Amygdala (tissue), 56 donors: ENCODE data around the gene CLSTN2.

ENCODE experiments used
- DNase-seq, 56 donors: peaks; one replicate each; lab custom pipeline; 2025; lab: John Stamatoyannopoulos, UW

CLSTN2 gene

DNA sequence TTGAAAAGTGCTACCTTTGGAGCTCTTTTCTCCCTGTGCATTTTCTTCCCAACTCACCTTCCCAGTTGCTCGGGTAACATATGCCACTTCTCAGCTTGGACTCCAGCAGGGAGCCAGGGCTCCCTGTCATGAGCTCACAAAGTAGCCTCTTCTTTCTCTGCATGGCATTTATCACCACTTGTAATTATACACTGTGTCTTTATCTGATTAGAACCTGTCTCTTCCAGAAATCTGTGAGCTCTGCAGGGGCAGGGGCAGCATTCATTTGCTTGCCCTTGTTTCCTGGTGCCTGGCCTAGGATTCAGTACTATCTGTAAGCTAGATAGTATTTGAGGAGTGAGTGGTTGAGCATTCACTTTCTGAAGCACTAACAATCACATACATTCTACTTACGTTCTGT, 100.9 kb downstream of the CLSTN2 start:
- DNase-seq, result no peak

DNA sequence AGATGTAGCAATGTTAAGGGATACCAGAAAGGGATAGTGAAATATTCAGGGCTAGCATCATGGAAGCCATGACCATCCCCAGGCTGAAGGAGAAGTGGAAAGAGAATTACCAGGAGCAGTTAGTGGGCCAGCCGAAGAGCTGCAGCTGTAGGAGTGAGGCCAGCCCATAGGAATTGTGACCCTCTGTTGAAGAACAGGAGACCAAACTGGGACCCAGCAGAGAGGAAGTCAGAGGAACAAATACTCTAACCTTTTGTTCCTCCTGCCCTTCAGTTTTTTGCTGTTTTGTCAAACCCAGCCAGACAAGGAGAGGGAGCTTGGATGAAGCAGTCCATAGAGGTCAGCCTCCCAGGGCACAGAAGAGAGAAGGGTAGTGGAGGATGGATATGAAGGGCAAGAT, 115.4 kb downstream of the CLSTN2 start:
- no peak for DNase-seq

DNA sequence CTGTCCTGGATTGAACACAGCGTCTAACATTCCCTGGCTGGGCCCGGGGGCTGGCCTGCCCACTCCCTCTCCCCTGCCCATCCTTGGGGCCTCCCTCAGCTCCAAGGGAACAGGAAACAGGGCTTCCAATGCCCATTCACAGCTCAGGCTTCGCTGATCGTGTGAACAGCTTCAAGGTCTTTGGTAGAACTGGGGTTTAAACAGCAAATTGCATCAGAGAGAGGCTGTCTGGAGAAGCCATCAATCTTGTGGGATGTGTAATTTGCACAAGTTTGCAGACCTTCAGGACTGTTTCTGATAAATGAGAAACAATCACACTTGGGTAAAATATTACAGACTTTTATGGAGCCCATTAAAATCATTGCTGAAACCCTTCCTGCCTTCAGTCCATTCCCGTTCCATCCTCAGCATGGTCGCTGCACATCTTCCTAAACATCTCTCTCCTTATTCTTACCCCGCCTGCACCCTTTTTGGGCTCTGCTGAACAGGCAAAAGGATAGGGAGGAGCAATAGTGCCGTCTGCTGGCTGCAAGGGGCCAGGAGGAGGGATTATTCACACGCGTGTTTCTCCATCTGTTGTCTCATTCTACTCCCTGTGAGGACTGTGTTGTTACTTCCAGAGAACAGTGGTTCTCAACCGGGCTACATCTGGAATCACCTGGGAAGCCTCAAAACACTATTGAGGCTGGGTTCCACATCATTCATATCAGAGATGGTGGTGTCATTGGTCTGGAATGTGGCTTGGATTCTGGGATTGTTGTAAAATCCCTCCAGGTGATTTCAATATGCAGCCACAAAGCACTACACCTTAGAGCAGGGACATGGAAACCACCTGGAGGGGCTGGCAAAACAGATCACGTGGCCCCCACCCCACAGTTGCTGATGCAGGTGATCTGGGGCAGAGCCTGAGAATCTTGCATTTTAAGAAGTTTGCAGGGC, 116.3 kb downstream of the CLSTN2 start:
- peak in 30 of 56 donors; percentile 1 to 51 (median 18) for DNase-seq

DNA sequence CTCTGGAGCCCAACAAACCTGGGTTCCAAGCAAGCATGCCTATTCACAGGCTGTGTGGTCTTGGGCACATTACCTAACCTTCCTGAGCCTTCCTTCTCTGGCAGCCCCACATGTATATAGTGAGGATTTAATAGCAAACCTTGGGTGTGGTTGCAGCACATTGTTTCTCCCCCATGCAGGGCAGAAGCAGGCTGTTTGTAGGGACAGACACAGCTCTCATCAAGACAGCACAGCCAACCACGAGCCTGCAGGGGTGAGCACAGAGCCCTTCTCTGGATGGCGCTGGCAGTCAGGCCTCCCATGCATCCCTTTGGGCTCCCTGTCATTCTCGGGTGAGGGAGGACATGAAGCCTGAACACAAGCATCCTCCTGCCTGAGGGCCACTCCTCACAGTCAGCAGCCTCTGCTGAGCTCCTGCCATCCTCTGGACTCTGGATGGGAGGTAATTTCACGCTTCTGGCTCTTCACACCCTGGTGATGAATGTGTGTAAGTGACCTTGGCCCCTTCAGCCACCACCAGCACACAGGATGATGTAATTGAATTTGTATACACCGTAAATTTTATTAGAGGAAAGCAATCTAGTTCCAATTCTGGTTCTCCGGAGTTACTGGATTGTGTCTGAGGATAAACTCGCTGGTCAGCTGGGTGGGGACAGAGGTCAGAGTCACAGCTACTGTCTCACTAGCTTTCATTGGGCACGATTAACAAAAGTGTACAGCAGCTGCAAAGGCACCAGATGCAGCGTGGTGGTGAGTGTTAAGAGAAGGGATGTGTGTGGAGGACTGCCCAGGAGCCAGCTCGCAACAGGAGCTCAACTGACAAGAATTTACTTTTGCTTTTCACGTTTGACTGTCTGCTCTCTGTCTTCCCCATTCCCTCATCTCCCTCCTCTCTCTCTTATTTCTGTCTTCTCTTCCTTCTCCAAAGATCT, 118.1 kb downstream of the CLSTN2 start:
- DNase-seq, result no peak

DNA sequence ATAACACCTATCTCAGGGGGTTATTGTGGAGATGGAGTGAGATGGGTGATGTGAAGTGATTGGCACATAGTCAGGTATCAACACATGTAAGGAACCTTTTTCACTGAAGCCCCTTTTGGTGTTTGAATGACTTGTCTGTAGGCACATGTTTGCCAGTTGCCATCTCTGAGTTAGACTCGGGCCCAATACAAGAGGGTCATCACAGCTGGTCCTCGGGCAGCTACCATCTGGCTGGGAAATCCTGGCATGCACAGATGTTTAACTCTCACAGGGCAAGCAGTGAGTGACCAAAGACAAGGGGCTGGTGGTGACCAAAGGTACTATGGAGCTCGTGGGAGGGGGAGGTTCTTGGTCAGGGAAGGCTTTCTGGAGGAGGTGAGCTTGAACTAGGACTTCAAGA, 118.8 kb downstream of the CLSTN2 start:
- DNase-seq, result no peak

DNA sequence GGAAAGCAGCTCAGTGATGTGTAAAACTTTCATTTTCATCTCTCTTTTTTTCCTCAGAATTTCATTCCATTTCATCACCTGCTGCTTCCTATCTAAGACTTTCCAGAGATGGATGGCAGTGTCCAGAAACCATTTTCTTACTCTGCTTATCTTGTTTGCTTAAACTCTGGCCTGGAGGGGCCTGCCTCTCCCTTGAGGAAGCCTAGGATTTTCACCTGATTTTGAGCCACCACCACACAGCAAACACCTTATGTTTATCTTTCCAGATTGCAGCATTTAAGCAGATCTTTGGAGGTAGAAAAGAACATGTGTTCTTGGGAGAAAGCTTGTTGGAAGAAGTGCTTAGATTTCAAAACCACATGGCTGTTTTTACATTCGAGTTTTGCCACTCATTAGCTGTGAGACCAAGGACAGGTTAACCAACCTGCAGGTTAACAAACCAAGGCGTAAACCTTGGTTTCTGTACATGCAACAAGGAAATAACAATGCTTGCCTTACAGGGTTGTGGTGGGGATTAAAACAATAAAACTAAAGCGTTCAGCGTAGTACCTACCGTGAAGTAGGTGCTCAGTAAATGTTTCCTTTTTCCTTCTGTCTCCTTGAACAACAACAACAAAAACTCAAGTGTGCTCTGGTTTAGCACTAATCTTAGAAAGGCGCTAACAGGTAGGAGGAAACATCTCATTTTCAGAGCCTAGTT, 120.3 kb downstream of the CLSTN2 start:
- DNase-seq, result no peak

DNA sequence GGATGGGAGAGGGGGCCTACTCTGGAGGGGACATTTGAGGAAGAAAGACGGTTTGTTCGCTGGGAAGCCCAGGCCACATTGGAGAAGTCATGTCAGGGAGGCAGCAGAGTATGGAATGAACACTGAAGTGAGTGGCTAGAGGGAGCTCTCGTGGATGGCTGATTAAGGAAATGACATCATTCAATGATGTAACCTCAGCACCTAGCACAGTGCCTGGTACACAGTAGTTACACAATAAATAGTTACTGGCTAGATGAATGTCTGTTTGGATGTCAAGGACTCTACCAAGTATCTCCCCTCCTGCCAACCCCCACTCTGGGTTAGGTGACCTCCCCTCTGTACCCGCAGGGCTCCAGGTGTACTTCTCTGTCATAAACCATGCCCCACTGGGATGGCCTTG, 121.1 kb downstream of the CLSTN2 start:
- DNase-seq, result no peak

DNA sequence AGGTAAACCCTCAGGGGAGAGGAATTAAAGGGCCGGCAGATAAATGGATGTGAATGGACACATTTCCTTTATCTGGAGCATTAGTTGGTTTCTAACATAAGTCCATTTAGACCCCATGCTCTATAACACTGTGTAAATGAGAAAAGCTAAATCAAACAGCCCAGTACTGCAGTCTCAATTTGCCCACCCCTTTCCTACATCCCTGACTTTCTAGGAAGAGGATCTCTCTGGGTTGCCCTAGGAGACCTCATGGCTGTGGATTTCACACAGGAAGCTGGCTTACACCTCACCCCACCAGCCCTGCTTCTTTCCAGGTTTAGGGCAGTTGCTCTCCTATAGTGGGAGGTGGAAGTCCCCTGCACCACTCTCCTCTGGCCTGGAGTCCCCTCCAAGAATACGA, 126.2 kb downstream of the CLSTN2 start:
- no peak for DNase-seq

DNA sequence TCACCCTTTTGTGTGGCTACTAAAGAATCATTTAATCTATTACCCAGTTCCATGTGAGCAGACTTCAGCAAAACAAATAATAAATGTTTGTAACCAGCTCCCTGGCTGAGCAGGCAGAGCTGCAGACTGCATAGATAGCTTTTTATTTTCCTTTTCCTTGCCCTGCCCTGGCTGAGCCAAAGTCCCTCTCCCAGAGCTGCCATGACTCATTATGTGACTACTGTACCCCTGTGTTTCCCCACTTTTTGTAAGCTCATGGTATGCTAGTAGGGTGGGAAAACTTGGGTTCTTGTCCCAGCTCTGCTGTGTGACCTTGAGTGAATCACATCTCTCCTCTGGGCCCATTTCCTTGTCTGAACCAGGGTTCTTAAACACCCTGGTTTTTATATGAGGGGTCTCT, 127.5 kb downstream of the CLSTN2 start:
- no peak for DNase-seq

DNA sequence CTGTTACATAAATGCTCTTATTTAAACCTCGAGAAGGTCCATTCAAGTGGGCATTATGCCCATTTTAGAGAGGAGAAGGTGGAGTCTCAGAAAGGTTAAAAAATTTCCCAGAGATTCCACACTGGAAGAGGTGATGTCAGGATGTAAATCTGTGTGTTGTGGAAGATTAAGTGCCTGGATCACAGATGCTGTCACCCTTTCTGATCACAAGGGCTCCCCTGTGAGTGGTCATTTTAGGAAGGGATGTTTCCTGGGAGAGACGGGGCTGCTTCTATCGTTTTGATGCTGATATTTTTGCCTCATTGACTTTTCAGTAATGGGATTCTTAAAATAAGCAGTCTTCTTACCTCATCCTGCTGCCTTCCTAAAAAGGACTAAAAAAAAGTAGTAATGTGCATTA, 132.5 kb downstream of the CLSTN2 start:
- DNase-seq, result no peak

DNA sequence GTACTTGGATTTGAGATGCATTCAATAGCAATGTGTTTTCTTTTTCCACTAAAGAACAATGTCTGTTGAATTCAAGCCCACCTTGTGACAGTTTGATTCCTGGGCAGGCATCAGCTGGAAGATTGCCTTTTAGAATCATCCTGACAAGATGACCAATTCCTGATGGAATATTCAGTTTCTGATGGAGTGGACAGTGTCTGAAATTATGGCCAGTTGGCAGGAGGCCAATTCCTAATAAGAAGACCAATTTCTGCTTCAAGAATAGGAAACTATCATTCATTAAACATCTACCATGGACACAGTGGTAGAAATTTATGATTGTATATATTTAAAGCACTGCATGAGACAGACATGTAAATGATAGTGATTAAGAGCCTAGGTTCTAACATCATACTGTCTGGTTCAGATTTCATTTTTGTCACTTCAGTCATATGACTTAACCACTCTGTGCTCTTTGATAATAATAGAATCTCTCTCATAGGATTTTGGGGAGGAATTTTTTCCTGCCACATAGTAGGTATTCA, 133.6 kb downstream of the CLSTN2 start:
- no peak for DNase-seq

DNA sequence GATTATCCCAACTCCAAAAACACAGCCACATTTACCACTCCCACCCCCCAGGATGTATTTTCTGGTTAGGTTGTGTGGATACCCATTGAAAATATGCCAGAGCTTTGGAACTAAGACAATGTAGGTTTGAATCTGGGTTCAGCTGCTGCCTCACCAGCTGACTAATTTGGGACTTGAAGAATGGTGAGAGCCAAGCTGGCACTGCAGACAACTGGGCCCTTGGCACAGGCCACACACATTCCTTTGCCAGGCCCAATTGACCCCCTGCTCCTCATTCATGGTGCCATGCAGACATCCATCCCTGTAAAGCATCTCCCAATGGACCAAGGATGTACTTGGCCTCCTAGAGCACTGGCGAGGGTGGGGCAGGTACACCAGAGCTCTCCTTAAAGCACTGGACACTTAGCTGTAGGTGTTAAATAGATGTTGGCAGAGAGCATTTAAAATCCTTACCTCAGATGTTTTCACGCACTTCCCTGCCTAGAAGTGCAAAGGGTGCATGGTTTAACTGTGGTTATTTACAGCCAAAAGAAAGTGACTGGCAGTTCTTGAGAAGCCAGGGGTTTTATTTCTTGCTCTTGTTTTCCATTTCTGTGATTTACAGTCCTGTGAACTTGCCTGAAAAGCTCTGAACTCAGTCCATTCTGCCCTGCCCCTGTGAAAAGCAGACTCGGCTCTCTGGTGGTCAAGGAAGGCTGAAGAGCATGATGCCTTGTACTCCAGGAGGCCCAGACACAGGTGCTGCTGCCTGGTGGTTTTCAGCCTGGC, 138.5 kb downstream of the CLSTN2 start:
- peak in 6 of 56 donors; percentile 5 to 25 (median 13) for DNase-seq

DNA sequence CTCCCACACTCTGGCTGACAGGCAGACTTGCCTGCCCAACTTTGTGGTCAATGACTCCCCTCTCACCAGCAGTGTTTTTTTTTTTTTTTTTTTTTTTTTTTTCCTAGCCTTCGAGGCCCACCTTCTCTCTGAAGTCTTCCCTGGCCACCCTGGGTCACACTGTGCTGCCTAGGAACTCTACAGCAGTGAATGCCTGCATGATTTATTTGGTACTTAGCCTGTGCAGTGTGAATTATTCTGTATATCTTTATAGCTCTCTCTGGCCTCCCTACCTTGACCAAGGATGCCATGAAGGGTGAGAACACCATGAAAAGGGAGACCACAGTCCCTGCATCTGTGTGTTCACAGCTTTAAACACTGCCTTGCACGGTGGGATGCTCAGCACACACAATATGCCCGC, 141.6 kb downstream of the CLSTN2 start:
- no peak for DNase-seq

DNA sequence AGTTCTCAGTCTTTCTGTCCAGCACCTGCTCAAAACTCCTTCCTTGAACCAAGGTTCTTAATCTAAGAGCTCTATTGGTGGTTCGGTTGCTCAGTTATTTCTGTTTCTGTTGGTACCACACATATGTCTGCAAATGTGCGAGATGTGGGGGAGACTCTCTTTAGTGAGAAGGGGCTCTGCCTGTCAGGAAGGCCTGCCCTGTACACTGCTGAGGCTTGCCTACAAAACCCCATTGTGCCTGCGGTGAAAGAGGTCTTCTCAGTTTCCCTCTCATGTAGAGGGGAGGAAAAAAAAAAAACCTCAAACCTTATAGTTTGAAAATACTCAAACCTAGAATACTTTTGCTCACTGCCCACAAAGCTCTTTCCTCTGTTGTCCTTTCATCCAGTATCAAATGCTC, 142.4 kb downstream of the CLSTN2 start:
- no peak for DNase-seq

DNA sequence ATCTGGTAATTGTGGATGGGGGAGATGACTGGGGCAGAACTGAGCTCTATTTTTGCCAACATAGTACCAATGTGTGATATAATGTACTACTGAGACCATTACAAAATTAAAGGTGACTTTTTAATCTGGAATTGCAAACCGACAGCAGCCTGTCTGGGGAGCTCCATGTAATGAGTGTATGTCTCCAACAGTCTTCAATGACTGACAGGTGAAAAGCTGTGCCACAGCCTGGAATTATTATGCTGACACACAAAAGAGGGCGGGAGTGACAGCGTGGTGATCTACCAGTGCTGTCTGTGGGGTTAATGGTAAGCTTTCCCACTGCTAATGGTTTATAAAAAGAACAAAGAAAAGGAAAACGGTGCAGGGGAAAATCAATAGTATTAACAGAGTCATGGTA, 143.4 kb downstream of the CLSTN2 start:
- no peak for DNase-seq

DNA sequence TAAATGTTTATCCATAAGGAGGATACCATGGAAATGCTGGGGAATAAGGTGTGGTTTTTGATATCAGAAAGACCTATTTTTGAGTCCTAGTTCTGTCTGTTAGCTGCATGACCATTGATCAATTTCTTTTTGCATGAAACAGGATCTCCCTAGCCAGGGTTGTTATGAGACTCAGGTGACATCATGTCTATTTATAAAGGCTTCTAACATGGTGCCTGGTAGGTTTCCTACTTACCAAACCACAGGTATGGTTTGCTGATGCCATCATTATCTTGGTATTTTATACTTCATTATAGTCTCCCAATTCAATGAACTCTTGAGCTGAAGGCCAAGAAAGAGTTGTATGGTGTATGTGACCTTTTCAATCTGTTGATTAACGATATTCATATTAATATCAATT, 144.0 kb downstream of the CLSTN2 start:
- DNase-seq, result no peak

DNA sequence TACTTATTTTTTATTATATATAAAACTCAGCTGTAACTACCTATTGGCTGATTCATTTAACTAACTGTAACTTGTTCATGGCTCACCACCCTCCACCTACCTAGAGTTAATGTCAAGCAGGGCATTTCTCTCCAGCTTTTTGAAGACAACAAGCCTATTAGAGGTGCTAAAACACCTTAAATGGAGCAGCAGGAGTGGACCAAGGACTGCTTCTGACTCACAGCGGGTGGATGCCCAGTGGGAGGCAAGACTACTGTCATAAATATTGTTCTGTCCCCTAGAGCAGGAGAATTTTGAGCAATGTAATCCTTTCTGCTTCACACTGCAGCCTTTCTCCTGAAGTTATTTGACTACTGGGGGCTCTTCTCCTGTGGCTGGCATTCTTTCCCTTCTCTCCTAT, 146.9 kb downstream of the CLSTN2 start:
- no peak for DNase-seq

DNA sequence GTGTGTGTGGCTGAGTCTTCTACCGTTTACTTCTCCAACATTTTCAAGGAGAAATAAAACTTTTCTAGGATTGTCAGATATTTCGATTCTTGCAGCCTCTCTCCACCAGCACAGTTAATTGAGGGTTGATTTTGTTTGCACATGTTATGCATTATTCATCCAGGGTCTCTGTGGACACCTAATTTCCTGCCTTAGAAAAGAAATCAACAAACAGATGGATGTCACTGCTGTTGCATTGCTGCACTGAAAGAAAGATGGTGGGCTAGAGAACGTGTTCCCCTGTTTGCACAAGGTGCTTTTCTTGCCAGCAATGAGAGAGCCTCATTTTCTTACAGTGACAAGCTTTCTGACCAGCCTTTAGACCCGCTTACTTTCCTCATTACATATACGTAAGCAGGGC, 150.0 kb downstream of the CLSTN2 start:
- DNase-seq, result no peak

DNA sequence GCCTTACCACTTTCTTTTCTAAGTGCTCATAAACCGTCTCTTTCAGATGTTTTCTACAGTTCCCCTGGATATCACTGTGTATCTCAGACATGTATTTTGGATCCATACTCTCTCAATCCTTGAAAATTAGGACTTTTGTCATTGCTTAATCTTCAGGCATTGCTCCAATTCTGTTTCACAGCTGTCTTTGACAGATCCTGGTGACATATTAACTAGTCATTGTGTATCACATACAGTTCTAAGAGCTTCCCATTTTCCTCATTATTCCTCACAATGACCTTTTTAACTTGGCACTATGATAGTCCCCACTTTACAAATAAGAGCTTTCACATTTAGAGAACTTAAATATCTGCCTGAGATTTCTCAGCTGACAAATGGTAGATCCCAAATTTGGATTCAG, 151.7 kb downstream of the CLSTN2 start:
- no peak for DNase-seq

DNA sequence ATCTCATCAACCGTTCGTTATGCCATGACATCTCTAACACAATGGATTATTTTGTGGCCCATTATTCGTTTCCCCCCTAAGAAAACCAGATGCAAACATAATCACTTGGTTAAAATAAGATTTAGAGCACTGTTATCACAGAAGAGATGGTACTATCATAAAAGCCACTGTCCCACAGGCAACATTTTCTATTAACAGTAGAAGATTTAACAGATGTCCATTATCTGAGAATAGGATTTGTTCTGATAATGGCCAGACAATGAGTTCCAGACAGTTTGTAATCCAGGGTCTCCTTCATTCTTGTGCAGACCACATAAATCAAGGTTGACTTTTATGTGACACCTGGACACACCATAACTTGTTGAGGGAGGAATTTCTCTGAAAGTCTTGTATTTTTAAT, 153.1 kb downstream of the CLSTN2 start:
- DNase-seq, result no peak
